K562 (cell line): ENCODE measurements around the gene PRIM1. TPM values are rescaled to one million over a fixed set of nuclear protein-coding genes. Genes with fewer than 3 reads are reported as not detected.

Experiments
- ATAC-seq: fragments of 200-7000 bp; cut with Tn5 transposase; 3 replicates; pipeline ENCODE4 v1.9.1; 2020; ENCODE audit warnings: moderate library complexity
- BruUV-seq: library from RNA; stranded (reverse); fragments of 400-500 nt; replicated peaks from 2 replicates; lab custom pipeline; 2021; lab: Mats Ljungman, UMichigan
- CTCF ChIA-PET: fragments of 300-600 bp; formaldehyde crosslinking; extraction: SDS; loops from one replicate; lab custom pipeline; 2021; ENCODE audit warnings: low intra/inter-chr PET ratio; lab: Yijun Ruan, JAX
- POLR2A ChIA-PET: fragments of 300-600, 350-650 bp; sonication (Branson Sonifier 250); formaldehyde crosslinking; extraction: SDS; loops from one replicate; lab custom pipeline; 2021; ENCODE audit warnings: antibody characterized with exemption, inconsistent platforms; lab: Yijun Ruan, JAX
- DNase-seq, 4 experiments: peaks; one replicate each; pipeline versions ENCODE4 v3.0.0 to v3.0.0-alpha.2; 2011 to 2018; ENCODE audit warnings: low spot score in 3 of 4, mixed read lengths in 3 of 4; ENCODE audit errors: extremely low read depth in 1 of 4
- FAIRE-seq: peaks from 2 replicates; lab custom pipeline; 2011; peaks lifted over from hg19 to GRCh38; lab: Jason Lieb, UNC
- H2AFZ ChIP-seq: 2 replicates; pipeline ENCODE4 v1.6.0; 2011; ENCODE audit warnings: low read depth, low read length, control low read depth, inconsistent platforms
- H3K27ac ChIP-seq: fragments of 200-600 bp; 3 replicates; pipeline ENCODE4 v1.8.0; 2011; ENCODE audit warnings: low read depth, mild to moderate bottlenecking, control low read depth, inconsistent platforms, low read length, moderate library complexity, mixed read lengths; ENCODE audit errors: extremely low read depth
- H3K27me3 ChIP-seq, 2 experiments: fragments of 300-600 bp in 1 of 2; 2 replicates in 1 of 2; 3 replicates in 1 of 2; pipeline versions ENCODE4 v1.6.0 to v1.8.0; 2011; ENCODE audit warnings: inconsistent platforms in 2 of 2, low read length in 2 of 2, mild to moderate bottlenecking in 1 of 2, mixed read lengths in 1 of 2, moderate library complexity in 1 of 2; ENCODE audit not compliant: control insufficient read depth in 2 of 2, insufficient read depth in 2 of 2
- H3K36me3 ChIP-seq: fragments of 300-600 bp; 3 replicates; pipeline ENCODE4 v1.8.0; 2011; ENCODE audit warnings: mild to moderate bottlenecking, low read length, inconsistent platforms; ENCODE audit not compliant: control insufficient read depth, insufficient read depth
- H3K4me1 ChIP-seq, 2 experiments: fragments of 200-600 bp in 1 of 2; replicated peaks in 1 of 2; 2 replicates in 1 of 2; 3 replicates in 1 of 2; pipeline versions ENCODE4 v1.5.1 to v1.8.0; 2011; ENCODE audit warnings: inconsistent platforms in 2 of 2, low read length in 2 of 2, mild to moderate bottlenecking in 1 of 2, mixed read lengths in 1 of 2, moderate library complexity in 1 of 2; ENCODE audit not compliant: control insufficient read depth in 2 of 2, insufficient read depth in 2 of 2
- H3K4me2 ChIP-seq: 2 replicates; pipeline ENCODE4 v1.6.1; 2011; ENCODE audit warnings: low read length, control low read depth, inconsistent platforms, mixed read lengths; ENCODE audit not compliant: insufficient read depth
- H3K4me3 ChIP-seq: fragments of 200-600 bp; sonication (generic), shearing (Covaris generic); 2 replicates; pipeline ENCODE4 v1.5.1; 2016; ENCODE audit warnings: control low read depth, inconsistent platforms
- H3K79me2 ChIP-seq: fragments of 200-600 bp; 3 replicates; pipeline ENCODE4 v1.8.0; 2011; ENCODE audit warnings: low read length, inconsistent platforms; ENCODE audit not compliant: control insufficient read depth, insufficient read depth
- H3K9ac ChIP-seq, 2 experiments: 2 replicates each; pipeline versions ENCODE4 v1.6.0 to v1.6.1; 2011; ENCODE audit warnings: low read depth in 2 of 2, low read length in 2 of 2, control low read depth in 1 of 2, inconsistent platforms in 1 of 2, mild to moderate bottlenecking in 1 of 2, mixed read lengths in 1 of 2; ENCODE audit not compliant: insufficient read depth in 1 of 2
- H3K9me1 ChIP-seq: one replicate; pipeline ENCODE4 v1.6.0; 2011; ENCODE audit warnings: inconsistent platforms, mild to moderate bottlenecking, low read length, moderate library complexity; ENCODE audit not compliant: control insufficient read depth, insufficient read depth
- H3K9me3 ChIP-seq: replicated peaks from 2 replicates; pipeline ENCODE4 v1.5.1; 2011; ENCODE audit warnings: low read depth, low read length, inconsistent platforms; ENCODE audit not compliant: control insufficient read depth, insufficient read depth
- H4K20me1 ChIP-seq: replicated peaks from 2 replicates; pipeline ENCODE4 v1.6.1; 2011; ENCODE audit warnings: low read length, inconsistent platforms, mixed read lengths; ENCODE audit not compliant: control insufficient read depth, insufficient read depth
- NR2F6 ChIP-seq: fragments of 450-650 bp; formaldehyde crosslinking; IDR thresholded peaks from 2 replicates; pipeline ENCODE4 v1.4.0; 2020; ENCODE audit warnings: mild to moderate bottlenecking
- WGBS: fragments of 100-300 bp; shearing (Covaris generic); methylation state at CpG from one replicate; pipeline ENCODE4 v1.1.6; 2016; ENCODE audit warnings: low coverage, mixed read lengths; ENCODE audit not compliant: insufficient coverage; ENCODE audit errors: missing lambda C conversion rate; 5-methylcytosine and 5-hydroxymethylcytosine counted together
- in situ Hi-C: fragments of 300-500 bp; cut with MboI; formaldehyde crosslinking; loops from 4 replicates; pipeline ENCODE4 v1.15.0; 2018; ENCODE audit warnings: inconsistent platforms, mixed read lengths
- intact Hi-C: fragments of 100-400 bp; cut with micrococcal nuclease; formaldehyde crosslinking; loops from 2 replicates; pipeline ENCODE4 v1.14.2; 2022
- polyA plus RNA-seq, 8 experiments: library from polyadenylated mRNA; depleted of rRNA in 4 of 8; stranded (reverse) in 5 of 8; unstranded in 3 of 8; fragments of >200 nt; fragmentation: Nextera tagmentation in 2 of 8; fragmentation: Illumina TruSeq in 1 of 8; extraction: Ambion mirVana in 2 of 8; extraction: Trizol in 1 of 8; gene quantifications; 2 replicates each; pipeline versions ENCODE4 v1.2.1 to v1.2.3, GENCODE V29; 2011 to 2014; ENCODE audit warnings: inconsistent platforms in 1 of 8, missing spikeins in 1 of 8
- total RNA-seq, 7 experiments: library from RNA; depleted of rRNA in 6 of 7; stranded (reverse); fragments of >200 nt in 6 of 7; fragmentation: Illumina TruSeq in 2 of 7; extraction: Trizol in 2 of 7; gene quantifications; 2 replicates each; pipeline versions ENCODE4 v1.2.1 to v1.2.3, GENCODE V29; 2011 to 2021; ENCODE audit warnings: low replicate concordance in 1 of 7
- TF ChIP-seq, protein P1 (sequence below): sonication (generic); formaldehyde crosslinking; IDR thresholded peaks from 2 replicates; pipeline ENCODE4 v1.8.1; 2023; ENCODE audit warnings: mild to moderate bottlenecking, missing genetic modification reagents
- TF ChIP-seq, protein P2 (sequence below): fragments of 450-650 bp; formaldehyde crosslinking; IDR thresholded peaks from 2 replicates; pipeline ENCODE4 v1.4.0; 2022; ENCODE audit warnings: mild to moderate bottlenecking, moderate library complexity

The PRIM1 gene
- total and polyA plus RNA-seq, 9 of the 15 experiments (the other 6 are each of a cell fraction or from before 2014, with no cell fraction given): 67.2 to 179 (median 140) TPM

DNA sequence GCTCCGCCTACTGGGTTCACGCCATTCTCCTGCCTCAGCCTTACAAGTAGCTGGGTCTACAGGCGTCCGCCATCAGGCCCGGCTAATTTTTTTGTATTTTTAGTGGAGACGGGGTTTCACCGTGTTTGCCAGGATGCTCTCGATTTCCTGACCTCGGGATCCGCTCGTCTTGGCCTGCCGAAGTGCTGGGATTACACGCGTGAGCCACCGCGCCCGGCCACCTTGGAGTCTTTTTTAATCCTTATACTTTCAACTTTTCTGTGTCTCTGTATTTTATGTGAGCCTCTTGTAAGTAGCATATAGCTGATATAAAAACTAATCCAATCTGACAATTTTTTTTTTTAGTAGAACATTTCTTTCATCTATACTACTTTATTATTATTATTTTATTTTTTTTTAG, 26.6 kb upstream of the PRIM1 start:
- Histone ChIP-seq H3K4me2 (no peak overlapping the region), H3K9ac (no peak overlapping the region), H3K9me1 (no peaks in the 10 kb centered on the region), H3K9me3 (no peaks in the 10 kb centered on the region), H3K79me2 (no peaks in the 10 kb centered on the region), H3K4me3 (no peak overlapping the region), H4K20me1 (no peaks in the 10 kb centered on the region), H3K36me3 (no peaks in the 10 kb centered on the region), H3K27ac (no peak overlapping the region)
- intact Hi-C loops: no loop called here
- CTCF ChIA-PET: no interaction called here
- TF ChIP-seq, protein P1, sequence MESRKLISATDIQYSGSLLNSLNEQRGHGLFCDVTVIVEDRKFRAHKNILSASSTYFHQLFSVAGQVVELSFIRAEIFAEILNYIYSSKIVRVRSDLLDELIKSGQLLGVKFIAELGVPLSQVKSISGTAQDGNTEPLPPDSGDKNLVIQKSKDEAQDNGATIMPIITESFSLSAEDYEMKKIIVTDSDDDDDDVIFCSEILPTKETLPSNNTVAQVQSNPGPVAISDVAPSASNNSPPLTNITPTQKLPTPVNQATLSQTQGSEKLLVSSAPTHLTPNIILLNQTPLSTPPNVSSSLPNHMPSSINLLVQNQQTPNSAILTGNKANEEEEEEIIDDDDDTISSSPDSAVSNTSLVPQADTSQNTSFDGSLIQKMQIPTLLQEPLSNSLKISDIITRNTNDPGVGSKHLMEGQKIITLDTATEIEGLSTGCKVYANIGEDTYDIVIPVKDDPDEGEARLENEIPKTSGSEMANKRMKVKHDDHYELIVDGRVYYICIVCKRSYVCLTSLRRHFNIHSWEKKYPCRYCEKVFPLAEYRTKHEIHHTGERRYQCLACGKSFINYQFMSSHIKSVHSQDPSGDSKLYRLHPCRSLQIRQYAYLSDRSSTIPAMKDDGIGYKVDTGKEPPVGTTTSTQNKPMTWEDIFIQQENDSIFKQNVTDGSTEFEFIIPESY (CRISPR knock-in tag): no peak
- TF ChIP-seq, protein P2, sequence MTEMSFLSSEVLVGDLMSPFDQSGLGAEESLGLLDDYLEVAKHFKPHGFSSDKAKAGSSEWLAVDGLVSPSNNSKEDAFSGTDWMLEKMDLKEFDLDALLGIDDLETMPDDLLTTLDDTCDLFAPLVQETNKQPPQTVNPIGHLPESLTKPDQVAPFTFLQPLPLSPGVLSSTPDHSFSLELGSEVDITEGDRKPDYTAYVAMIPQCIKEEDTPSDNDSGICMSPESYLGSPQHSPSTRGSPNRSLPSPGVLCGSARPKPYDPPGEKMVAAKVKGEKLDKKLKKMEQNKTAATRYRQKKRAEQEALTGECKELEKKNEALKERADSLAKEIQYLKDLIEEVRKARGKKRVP: no peak
- TF ChIP-seq NR2F6 (CRISPR knock-in tag): no peak
- TF ChIP-seq, all 486 proteins: peak for 0
- in situ Hi-C loops: no loop called here
- FAIRE-seq: no peak
- 85% methylated on average over 11 of the region's 17 CpGs for WGBS
- H3K4me1 ChIP-seq: peaks cover 0 to 5% of the 10 kb centered on the region in 2 experiments; a peak in 2 of 5 replicates
- no TSS peak for BruUV-seq
- no peaks in the 10 kb centered on the region for H3K27me3 ChIP-seq
- POLR2A ChIA-PET: no interaction called here
- ATAC-seq: no peak
- DNase-seq: no peak
- H2AFZ ChIP-seq: no peak overlapping the region
